ENCODE measurements around the gene SPTAN1. TPM values are rescaled to one million over a fixed set of nuclear protein-coding genes. Genes with fewer than 3 reads are reported as not detected.

SPTAN1 gene
- total RNA-seq, 1 experiment from 2014 or later: 167 TPM

DNA sequence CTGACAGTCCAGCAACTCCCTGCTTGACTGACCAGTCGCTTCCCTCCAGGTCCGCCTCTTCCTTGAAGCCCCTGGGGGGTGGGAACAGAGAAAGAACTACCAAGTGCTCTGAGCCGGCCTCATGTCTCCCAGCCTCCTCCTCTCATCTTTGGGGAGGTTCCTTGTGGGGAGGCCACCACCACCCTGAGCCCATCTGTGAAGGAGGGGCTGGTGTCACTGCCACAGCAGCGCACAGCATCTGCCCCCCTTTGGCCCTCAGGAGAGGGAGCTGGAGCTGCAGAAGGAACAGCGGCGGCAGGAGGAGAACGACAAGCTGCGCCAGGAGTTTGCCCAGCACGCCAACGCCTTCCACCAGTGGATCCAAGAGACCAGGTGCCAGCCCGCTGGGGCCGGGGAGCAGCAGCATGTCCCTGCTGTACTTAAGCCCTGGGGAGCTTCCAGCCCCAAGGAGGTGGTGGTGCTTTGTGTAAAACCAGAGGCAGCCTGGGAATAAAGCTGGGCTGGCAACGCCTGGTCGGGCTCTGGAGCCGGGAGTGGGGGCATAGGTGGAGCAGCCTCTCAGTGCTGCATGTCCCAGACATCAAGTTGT, 74.8 kb downstream of the SPTAN1 start:
- no peaks in the 10 kb centered on the region for H3K9me2 ChIP-seq (replicated peaks; ENCODE audit: insufficient read depth, low read length)
- H3K4me1 ChIP-seq (ENCODE audit: low read length): no peaks in the 10 kb centered on the region
- 0 out of 2 replicates have a peak, but pooled peaks cover 6% of the 10 kb centered on the region for H3K36me3 ChIP-seq (ENCODE audit: insufficient read depth, low read length)
- no peaks in the 10 kb centered on the region for H3K79me2 ChIP-seq (ENCODE audit: low read length)
- H3K9me3 ChIP-seq (ENCODE audit: low read length): no peaks in the 10 kb centered on the region
- H4K20me1 ChIP-seq (ENCODE audit: insufficient read depth, low read depth, low read length): no peaks in the 10 kb centered on the region
- H3K4me3 ChIP-seq (ENCODE audit: low read length): no peak overlapping the region
- no peaks in the 10 kb centered on the region for H3K27me3 ChIP-seq (ENCODE audit: low read length)
- H3K9ac ChIP-seq (ENCODE audit: low read length): no peak overlapping the region
- no peak for DNase-seq
- no peak overlapping the region for H2AFZ ChIP-seq (ENCODE audit: low read length)
- H3K27ac ChIP-seq (ENCODE audit: low read length): no peak overlapping the region
- no peak overlapping the region for H3K4me2 ChIP-seq (ENCODE audit: low read depth, low read length, poor library complexity, severe bottlenecking)

DNA sequence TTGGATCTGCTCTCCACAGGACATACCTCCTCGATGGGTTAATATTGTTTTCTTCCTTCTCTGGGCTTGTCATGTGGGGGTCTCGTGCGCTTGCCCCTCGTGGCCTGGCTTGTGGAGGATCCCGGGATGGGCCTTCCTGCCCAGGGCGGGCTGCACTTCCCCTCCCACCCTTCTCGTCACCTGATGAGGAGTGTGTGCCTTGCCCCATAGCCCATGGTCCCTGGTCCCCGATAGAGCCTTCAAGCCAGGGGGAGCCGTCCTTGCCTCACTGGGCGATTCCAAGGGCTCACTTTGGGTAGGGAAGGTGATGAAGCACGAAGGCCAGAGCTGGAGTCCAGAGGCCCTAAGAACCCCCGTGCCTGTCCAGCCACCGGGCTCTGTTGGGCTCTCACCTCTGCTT, 75.5 kb downstream of the SPTAN1 start:
- Histone ChIP-seq H3K4me2 (ENCODE audit: low read depth, low read length, poor library complexity, severe bottlenecking) (no peak overlapping the region), H3K4me1 (ENCODE audit: low read length) (no peaks in the 10 kb centered on the region), H4K20me1 (ENCODE audit: insufficient read depth, low read depth, low read length) (no peaks in the 10 kb centered on the region), H3K36me3 (ENCODE audit: insufficient read depth, low read length) (0 out of 2 replicates have a peak, but pooled peaks cover 6% of the 10 kb centered on the region), H3K9me3 (ENCODE audit: low read length) (no peaks in the 10 kb centered on the region), H3K27ac (ENCODE audit: low read length) (no peak overlapping the region), H3K9ac (ENCODE audit: low read length) (no peak overlapping the region), H3K79me2 (ENCODE audit: low read length) (no peaks in the 10 kb centered on the region), H3K27me3 (ENCODE audit: low read length) (no peaks in the 10 kb centered on the region), H2AFZ (ENCODE audit: low read length) (no peak overlapping the region), H3K4me3 (ENCODE audit: low read length) (no peak overlapping the region), H3K9me2 (replicated peaks; ENCODE audit: insufficient read depth, low read length) (no peaks in the 10 kb centered on the region)
- peak; percentile 6 for DNase-seq

DNA sequence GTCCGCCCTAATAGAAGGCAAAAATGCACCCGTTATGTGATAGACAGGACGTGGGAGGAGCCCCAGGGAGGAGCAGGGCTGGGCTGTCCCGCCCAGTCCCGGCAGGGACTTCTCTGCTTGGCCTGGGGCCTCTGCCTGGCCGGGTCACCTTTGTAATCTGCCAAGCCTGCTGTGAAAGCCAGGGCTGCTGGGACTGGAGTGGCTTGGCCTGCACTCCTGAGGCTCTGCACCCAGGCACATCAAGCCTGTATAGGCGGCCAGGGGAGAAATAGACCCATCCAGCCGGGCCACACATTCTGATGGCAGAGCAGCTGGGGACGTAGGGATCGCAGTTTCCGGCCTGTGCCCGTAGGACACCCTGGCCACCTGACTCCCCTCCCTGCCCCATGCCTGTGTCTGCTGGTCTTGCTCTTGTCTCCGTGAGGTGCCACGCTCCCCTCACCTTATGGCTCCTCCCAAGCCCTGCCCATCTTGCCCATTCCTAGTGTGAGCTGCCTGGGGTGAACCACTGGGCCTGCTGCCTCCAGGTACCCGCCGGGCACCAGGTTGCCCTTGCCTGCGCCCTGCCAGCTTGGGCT, 76.2 kb downstream of the SPTAN1 start:
- no peaks in the 10 kb centered on the region for H3K79me2 ChIP-seq (ENCODE audit: low read length)
- no peak for DNase-seq
- H3K4me1 ChIP-seq (ENCODE audit: low read length): no peaks in the 10 kb centered on the region
- no peaks in the 10 kb centered on the region for H3K9me2 ChIP-seq (replicated peaks; ENCODE audit: insufficient read depth, low read length)
- H3K4me3 ChIP-seq (ENCODE audit: low read length): no peak overlapping the region
- no peaks in the 10 kb centered on the region for H3K9me3 ChIP-seq (ENCODE audit: low read length)
- H4K20me1 ChIP-seq (ENCODE audit: insufficient read depth, low read depth, low read length): no peaks in the 10 kb centered on the region
- no peak overlapping the region for H2AFZ ChIP-seq (ENCODE audit: low read length)
- H3K9ac ChIP-seq (ENCODE audit: low read length): no peak overlapping the region
- no peaks in the 10 kb centered on the region for H3K27me3 ChIP-seq (ENCODE audit: low read length)
- H3K36me3 ChIP-seq (ENCODE audit: insufficient read depth, low read length): 0 out of 2 replicates have a peak, but pooled peaks cover 6% of the 10 kb centered on the region
- no peak overlapping the region for H3K4me2 ChIP-seq (ENCODE audit: low read depth, low read length, poor library complexity, severe bottlenecking)
- H3K27ac ChIP-seq (ENCODE audit: low read length): no peak overlapping the region

DNA sequence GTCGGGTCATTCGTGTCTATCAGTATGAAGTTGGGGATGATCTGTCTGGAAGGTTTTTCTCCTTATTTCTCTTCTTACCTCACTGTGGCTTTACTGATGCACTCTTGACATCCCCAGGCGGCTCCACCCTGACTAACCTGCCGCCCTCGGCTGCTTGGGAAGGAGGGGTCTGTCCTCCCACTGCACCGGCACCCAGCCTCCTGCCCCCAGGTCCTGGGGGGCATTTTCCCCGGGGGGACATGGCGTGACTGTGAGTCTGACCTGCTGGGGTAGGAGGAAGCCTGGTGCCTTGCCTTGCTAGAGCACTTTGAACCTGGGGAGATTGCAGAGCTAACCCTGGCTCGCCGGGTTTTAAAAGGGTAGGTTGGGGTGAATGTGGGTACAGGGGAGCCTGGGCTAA, 76.7 kb downstream of the SPTAN1 start:
- H3K9me3 ChIP-seq (ENCODE audit: low read length): no peaks in the 10 kb centered on the region
- no peaks in the 10 kb centered on the region for H3K9me2 ChIP-seq (replicated peaks; ENCODE audit: insufficient read depth, low read length)
- no peak overlapping the region for H3K9ac ChIP-seq (ENCODE audit: low read length)
- H3K4me1 ChIP-seq (ENCODE audit: low read length): no peaks in the 10 kb centered on the region
- H3K27me3 ChIP-seq (ENCODE audit: low read length): no peaks in the 10 kb centered on the region
- DNase-seq: peak; percentile 36
- no peak overlapping the region for H3K27ac ChIP-seq (ENCODE audit: low read length)
- no peak overlapping the region for H3K4me2 ChIP-seq (ENCODE audit: low read depth, low read length, poor library complexity, severe bottlenecking)
- no peak overlapping the region for H3K4me3 ChIP-seq (ENCODE audit: low read length)
- H2AFZ ChIP-seq (ENCODE audit: low read length): no peak overlapping the region
- no peaks in the 10 kb centered on the region for H4K20me1 ChIP-seq (ENCODE audit: insufficient read depth, low read depth, low read length)
- H3K36me3 ChIP-seq (ENCODE audit: insufficient read depth, low read length): 0 out of 2 replicates have a peak, but pooled peaks cover 6% of the 10 kb centered on the region
- H3K79me2 ChIP-seq (ENCODE audit: low read length): no peaks in the 10 kb centered on the region

DNA sequence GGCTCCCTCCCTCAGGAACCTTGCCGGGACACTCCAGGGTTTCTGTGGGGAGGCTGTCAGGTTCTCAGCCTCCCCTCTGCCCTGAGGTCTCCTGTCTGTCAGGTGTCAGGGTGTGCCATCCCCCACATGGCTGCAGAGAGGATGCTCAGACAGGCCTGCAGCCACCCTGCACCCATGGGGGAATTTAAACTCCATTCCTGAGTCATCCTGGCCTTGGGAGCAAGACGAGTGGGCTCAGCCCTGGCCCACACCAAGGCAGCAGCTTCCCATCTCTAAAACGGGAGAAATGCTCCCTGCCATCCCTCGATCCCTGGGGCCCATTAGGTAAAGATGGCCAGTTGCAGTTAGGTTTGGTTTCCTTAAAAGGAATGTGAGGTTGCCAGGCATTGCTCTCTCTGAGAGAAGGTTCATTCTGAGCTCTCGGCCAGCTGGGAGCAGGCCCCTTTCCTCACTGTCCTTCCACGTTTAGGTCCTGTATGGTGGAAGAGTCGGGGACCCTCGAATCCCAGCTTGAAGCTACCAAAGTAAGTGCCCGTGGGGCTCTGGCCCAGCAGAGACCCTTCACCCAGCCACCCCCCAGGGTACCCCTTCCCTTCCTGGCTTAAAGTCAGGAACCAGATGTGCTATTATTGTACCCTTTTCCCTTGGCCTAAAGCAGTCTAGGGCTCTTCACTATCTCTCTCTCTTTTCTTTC, 77.6 kb downstream of the SPTAN1 start:
- 0 out of 2 replicates have a peak, but pooled peaks cover 6% of the 10 kb centered on the region for H3K36me3 ChIP-seq (ENCODE audit: insufficient read depth, low read length)
- no peaks in the 10 kb centered on the region for H3K9me2 ChIP-seq (replicated peaks; ENCODE audit: insufficient read depth, low read length)
- DNase-seq: peak; percentile 15

DNA sequence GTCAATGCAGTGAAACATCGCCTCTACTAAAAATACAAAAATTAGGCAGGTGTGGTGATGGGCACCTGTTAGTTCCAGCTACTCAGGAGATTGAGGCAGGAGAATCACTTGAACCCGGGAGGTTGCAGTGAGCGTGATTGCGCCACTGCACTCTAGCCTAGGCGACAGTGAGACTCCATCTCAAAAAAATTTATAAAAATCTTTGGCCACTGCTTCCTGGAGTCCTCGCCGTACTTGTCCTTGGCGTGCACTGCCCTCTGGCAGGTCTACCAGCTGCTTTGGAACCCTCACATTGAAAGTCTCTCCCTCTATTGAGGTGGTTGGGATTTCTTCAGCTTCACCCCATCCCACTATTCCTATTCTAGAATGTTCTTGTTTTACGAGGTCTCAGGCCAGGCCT, 79.2 kb downstream of the SPTAN1 start:
- H3K9me2 ChIP-seq (replicated peaks; ENCODE audit: insufficient read depth, low read length): no peaks in the 10 kb centered on the region
- 0 out of 2 replicates have a peak, but pooled peaks cover 6% of the 10 kb centered on the region for H3K36me3 ChIP-seq (ENCODE audit: insufficient read depth, low read length)
- no peaks in the 10 kb centered on the region for H4K20me1 ChIP-seq (ENCODE audit: insufficient read depth, low read depth, low read length)
- no peak overlapping the region for H3K4me2 ChIP-seq (ENCODE audit: low read depth, low read length, poor library complexity, severe bottlenecking)
- no peaks in the 10 kb centered on the region for H3K79me2 ChIP-seq (ENCODE audit: low read length)
- H3K9ac ChIP-seq (ENCODE audit: low read length): no peak overlapping the region
- no peak overlapping the region for H3K27ac ChIP-seq (ENCODE audit: low read length)
- H3K4me1 ChIP-seq (ENCODE audit: low read length): no peaks in the 10 kb centered on the region
- H2AFZ ChIP-seq (ENCODE audit: low read length): no peak overlapping the region
- H3K9me3 ChIP-seq (ENCODE audit: low read length): no peaks in the 10 kb centered on the region
- H3K27me3 ChIP-seq (ENCODE audit: low read length): no peaks in the 10 kb centered on the region
- no peak overlapping the region for H3K4me3 ChIP-seq (ENCODE audit: low read length)
- peak; percentile 12 for DNase-seq

More for the DNA sequence above, 77.6 kb downstream of the SPTAN1 start:
- H3K4me3 ChIP-seq (ENCODE audit: low read length): no peak overlapping the region
- no peaks in the 10 kb centered on the region for H3K79me2 ChIP-seq (ENCODE audit: low read length)
- no peaks in the 10 kb centered on the region for H4K20me1 ChIP-seq (ENCODE audit: insufficient read depth, low read depth, low read length)
- no peak overlapping the region for H2AFZ ChIP-seq (ENCODE audit: low read length)
- no peaks in the 10 kb centered on the region for H3K9me3 ChIP-seq (ENCODE audit: low read length)
- H3K27me3 ChIP-seq (ENCODE audit: low read length): no peaks in the 10 kb centered on the region
- H3K4me1 ChIP-seq (ENCODE audit: low read length): no peaks in the 10 kb centered on the region
- no peak overlapping the region for H3K9ac ChIP-seq (ENCODE audit: low read length)
- H3K27ac ChIP-seq (ENCODE audit: low read length): no peak overlapping the region
- no peak overlapping the region for H3K4me2 ChIP-seq (ENCODE audit: low read depth, low read length, poor library complexity, severe bottlenecking)

DNA sequence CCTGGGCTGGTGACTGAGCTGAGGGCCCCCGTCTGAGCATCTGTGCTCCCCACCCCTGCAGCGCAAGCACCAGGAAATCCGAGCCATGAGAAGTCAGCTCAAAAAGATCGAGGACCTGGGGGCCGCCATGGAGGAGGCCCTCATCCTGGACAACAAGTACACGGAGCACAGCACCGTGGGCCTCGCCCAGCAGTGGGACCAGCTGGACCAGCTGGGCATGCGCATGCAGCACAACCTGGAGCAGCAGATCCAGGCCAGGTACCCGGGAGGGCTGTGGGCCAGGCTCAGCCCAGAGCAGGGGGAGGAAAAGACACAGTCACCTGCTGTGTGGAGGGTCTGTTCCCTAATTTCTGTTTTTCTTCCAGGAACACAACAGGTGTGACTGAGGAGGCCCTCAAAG, 79.7 kb downstream of the SPTAN1 start:
- Histone ChIP-seq H3K79me2 (ENCODE audit: low read length) (no peaks in the 10 kb centered on the region), H3K27me3 (ENCODE audit: low read length) (no peaks in the 10 kb centered on the region), H3K4me2 (ENCODE audit: low read depth, low read length, poor library complexity, severe bottlenecking) (no peak overlapping the region), H3K36me3 (ENCODE audit: insufficient read depth, low read length) (0 out of 2 replicates have a peak, but pooled peaks cover 6% of the 10 kb centered on the region), H2AFZ (ENCODE audit: low read length) (no peak overlapping the region), H3K27ac (ENCODE audit: low read length) (no peak overlapping the region), H3K9me2 (replicated peaks; ENCODE audit: insufficient read depth, low read length) (no peaks in the 10 kb centered on the region), H3K4me1 (ENCODE audit: low read length) (no peaks in the 10 kb centered on the region), H4K20me1 (ENCODE audit: insufficient read depth, low read depth, low read length) (no peaks in the 10 kb centered on the region), H3K9me3 (ENCODE audit: low read length) (no peaks in the 10 kb centered on the region), H3K9ac (ENCODE audit: low read length) (no peak overlapping the region), H3K4me3 (ENCODE audit: low read length) (no peak overlapping the region)
- DNase-seq: peak; percentile 36

DNA sequence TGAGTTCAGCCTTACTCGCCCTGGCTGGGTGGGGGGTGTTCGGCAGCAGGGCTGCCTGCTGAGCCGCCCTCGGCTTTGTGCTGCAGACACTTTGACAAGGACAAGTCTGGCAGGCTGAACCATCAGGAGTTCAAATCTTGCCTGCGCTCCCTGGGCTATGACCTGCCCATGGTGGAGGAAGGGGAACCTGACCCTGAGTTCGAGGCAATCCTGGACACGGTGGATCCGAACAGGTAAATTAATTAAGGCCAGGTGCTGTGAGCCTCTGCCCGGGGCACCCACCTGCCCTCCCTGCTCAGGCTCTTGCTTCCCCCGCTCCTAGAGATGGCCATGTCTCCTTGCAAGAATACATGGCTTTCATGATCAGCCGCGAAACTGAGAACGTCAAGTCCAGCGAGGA, 80.1 kb downstream of the SPTAN1 start:
- Histone ChIP-seq H3K9ac (ENCODE audit: low read length) (no peak overlapping the region), H3K4me3 (ENCODE audit: low read length) (no peak overlapping the region), H3K4me2 (ENCODE audit: low read depth, low read length, poor library complexity, severe bottlenecking) (no peak overlapping the region), H3K27ac (ENCODE audit: low read length) (no peak overlapping the region), H3K9me2 (replicated peaks; ENCODE audit: insufficient read depth, low read length) (no peaks in the 10 kb centered on the region), H3K9me3 (ENCODE audit: low read length) (no peaks in the 10 kb centered on the region), H3K79me2 (ENCODE audit: low read length) (no peaks in the 10 kb centered on the region), H3K27me3 (ENCODE audit: low read length) (no peaks in the 10 kb centered on the region), H2AFZ (ENCODE audit: low read length) (no peak overlapping the region), H3K4me1 (ENCODE audit: low read length) (no peaks in the 10 kb centered on the region), H3K36me3 (ENCODE audit: insufficient read depth, low read length) (0 out of 2 replicates have a peak, but pooled peaks cover 6% of the 10 kb centered on the region), H4K20me1 (ENCODE audit: insufficient read depth, low read depth, low read length) (no peaks in the 10 kb centered on the region)
- DNase-seq: peak; percentile 35
